Activated CD8-positive, alpha-beta memory T cell treated with anti-CD3 and anti-CD28 coated beads for 36 hours (primary cell): ENCODE results near the gene ENTREP3. TPM values are rescaled to one million over a fixed set of nuclear protein-coding genes. Genes with fewer than 3 reads are reported as not detected.
"Not testable (repeated sequence)": the region's sequence is repeated elsewhere in the genome, so short reads cannot be mapped to it uniquely, and the experiment has no call there.

Experiments
- CTCF ChIA-PET: fragments of 350-600 bp; sonication (Branson Sonifier 250); formaldehyde crosslinking; loops from one replicate; lab custom pipeline; 2021; ENCODE audit warnings: antibody characterized with exemption; lab: Charles Lee
- POLR2A ChIA-PET: fragments of 350-600 bp; sonication (Branson Sonifier 250); formaldehyde crosslinking; loops from one replicate; lab custom pipeline; 2021; ENCODE audit warnings: antibody characterized with exemption; lab: Charles Lee
- total RNA-seq, 2 experiments: library from RNA; stranded (reverse); gene quantifications; one replicate each; pipeline ENCODE4 v1.2.3, GENCODE V29; 2021

Gene ENTREP3
- total RNA-seq, 2 experiments from 2014 or later = 47.2 to 50.7 TPM

DNA sequence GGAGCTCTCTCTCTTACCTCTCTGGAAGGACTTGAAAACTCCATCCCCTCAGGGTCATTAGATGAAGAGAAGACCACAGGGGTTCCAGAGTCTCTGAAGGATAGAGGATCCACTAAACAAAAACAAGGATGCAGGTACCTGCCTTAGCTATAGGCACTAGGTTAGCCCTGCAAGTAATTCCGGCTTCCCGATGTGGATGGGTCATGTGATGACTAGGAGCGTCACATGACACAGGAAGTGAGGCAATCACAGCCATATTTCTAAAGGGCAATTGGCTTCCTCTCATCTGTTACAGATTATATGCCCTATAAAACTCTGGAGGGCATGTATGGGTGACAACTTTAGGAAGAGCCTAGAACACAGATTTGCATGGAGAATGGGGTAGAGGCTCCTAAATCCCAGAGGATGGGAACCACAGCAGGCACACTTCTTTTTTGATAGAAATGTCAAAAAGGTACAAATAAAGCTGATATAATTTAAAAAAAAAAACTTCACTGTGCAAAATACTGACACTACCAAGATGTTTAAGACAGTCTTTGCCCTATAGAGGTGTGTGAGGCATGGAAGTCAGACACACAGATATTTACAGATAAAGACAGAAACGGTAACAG, 14.1 kb downstream of the ENTREP3 start:
- POLR2A ChIA-PET = interaction anchor here (0.6 to 1.5 kb wide), 2 partner anchors 14 to 21 kb away, joined by 3 to 4 read pairs; partner anchors contain the start of gene SCAMP3
- CTCF ChIA-PET = interaction anchor here (0.6 to 3.2 kb wide), 5 partner anchors 10 to 112 kb away, joined by 3 to 18 read pairs (median 5); partner anchors contain the start of gene KRTCAP2

DNA sequence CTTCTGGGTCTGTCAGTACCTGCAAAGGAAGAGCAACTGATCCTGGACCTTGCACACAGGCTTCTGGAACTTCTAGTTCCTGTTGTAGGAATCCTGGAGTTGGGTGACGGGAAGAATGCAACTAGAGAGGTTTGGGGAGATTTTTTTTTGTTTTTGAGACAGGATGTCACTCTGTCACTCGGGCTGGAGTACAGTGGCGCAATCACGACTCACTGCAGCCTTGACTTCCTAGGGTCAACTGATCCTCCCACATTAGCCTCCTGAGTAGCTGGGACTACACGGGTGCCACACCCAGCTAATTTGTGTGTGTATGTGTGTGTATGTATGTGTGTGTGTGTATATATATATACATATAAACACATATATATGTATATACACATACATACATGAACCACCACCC, 18.8 kb downstream of the ENTREP3 start:
- CTCF ChIA-PET = interaction anchor here (0.9 kb wide), 1 partner anchor 15 kb away, joined by 3 read pairs; no protein-coding TSS in a partner anchor
- POLR2A ChIA-PET = no interaction called here

GRCh38 chr1:155235375-155235774, 19.9 kb downstream of the ENTREP3 start:
- CTCF ChIA-PET, POLR2A ChIA-PET: not testable (repeated sequence)

DNA sequence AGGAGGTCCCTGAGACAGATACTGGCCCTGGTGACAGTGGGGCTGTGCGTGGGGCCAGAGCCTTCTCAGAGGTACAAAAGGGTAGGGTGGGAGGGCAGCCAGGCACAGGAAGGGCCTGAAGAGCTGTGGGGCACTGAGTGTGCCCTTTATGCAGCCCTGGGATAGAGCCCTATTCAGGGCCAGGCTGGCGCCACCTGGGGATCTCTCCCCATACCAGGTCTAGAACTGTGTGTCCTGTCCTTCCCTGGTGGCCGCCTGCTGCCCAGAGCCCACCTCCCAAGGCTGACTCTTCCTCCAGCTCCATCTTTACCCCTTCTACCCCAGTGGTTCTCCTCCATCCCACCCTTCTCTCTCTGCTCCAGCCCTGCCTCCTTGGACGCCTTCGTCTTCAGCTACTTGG, 21.8 kb downstream of the ENTREP3 start:
- CTCF ChIA-PET, POLR2A ChIA-PET: not testable (repeated sequence)

- POLR2A ChIA-PET, CTCF ChIA-PET: not testable (repeated sequence)
Measured at GRCh38 chr1:155232001-155232978, 23.0 kb downstream of the ENTREP3 start.

DNA sequence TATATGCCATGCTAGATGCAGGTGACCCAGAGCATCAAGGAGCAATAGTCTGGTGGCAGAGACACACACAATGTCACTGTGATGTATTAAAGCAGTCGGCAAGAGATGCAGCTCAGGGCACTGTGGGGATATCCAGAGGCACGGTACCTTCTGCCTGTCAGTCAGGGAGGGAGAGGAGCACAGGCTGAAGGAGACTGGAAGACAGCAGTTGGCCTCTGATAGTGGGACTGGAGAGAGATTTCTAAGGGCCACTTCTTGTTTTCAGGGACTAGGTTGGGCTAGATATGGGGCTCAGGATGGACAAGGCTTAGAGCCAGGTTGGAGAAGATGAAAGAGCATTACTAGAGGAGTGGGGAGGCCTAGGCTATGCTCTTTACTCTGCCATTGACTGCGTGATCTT, 24.0 kb downstream of the ENTREP3 start:
- CTCF ChIA-PET, POLR2A ChIA-PET: not testable (repeated sequence)

GRCh38 chr1:155228096-155228427, 27.2 kb downstream of the ENTREP3 start:
- CTCF ChIA-PET = interaction anchor here (0.8 to 2.2 kb wide), 7 partner anchors 15 to 142 kb away, joined by 3 to 9 read pairs (median 4); partner anchors contain the start of genes KRTCAP2, MTX1 and THBS3
- POLR2A ChIA-PET = interaction anchor here (2.4 to 2.9 kb wide), 2 partner anchors 16 to 34 kb away, joined by 8 to 9 read pairs; no protein-coding TSS in a partner anchor

DNA sequence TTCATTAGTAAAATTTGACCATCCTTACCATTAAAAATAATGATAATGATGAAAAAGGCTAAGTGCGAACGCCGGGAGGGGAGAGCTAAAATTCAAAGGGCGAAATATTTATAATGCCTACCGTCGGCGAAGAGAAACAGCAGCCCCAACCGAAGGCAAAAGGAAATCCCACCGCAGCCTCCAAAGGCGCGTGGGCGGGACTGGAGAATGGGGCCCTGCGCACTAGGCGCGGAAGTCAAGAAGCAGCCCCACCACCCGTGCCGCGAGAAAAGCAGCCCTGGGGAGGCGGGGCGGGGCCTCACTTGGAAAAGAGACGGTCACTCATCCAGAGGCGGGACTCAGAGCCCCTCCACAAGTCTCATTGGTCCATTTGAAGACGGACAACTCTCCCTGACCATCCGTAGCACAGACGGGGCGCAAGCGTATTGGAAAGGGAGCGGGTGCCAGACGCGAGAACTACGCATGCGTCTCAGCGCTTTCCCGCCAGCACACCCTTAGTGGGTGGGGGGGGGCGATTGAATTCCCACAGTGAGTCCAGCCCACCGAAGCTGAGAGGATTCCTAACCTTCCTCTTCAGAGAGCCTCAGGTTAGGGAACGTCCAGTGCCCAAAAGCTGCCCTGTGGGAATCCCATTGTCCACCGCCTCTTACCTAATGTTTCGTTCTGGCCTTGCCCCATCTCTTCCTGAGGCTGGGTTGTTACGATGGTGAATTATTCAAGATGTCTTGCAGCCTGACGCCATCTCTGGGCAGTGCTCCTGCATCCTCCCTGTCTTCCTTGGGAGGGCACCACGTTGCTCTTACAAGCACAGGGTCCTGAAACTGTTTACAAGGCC, 27.8 kb downstream of the ENTREP3 start:
- ChIA-PET CTCF (interaction anchor here (1.0 to 2.2 kb wide), 10 partner anchors 13 to 142 kb away, joined by 3 to 10 read pairs (median 5); partner anchors contain the start of genes KRTCAP2, MTX1 and THBS3), POLR2A (interaction anchor here (0.7 to 2.9 kb wide), 4 partner anchors 14 to 33 kb away, joined by 3 to 9 read pairs (median 6); partner anchors contain the start of gene MTX1)

GRCh38 chr1:155226910-155227260, 28.4 kb downstream of the ENTREP3 start:
- ChIA-PET CTCF (interaction anchor here (1.0 to 2.2 kb wide), 9 partner anchors 14 to 141 kb away, joined by 3 to 10 read pairs (median 5); partner anchors contain the start of genes KRTCAP2, MTX1 and THBS3), POLR2A (interaction anchor here (0.7 to 2.9 kb wide), 4 partner anchors 14 to 33 kb away, joined by 3 to 9 read pairs (median 6); partner anchors contain the start of gene MTX1)

- ChIA-PET CTCF (interaction anchor here (0.7 to 2.2 kb wide), 10 partner anchors 14 to 141 kb away, joined by 3 to 10 read pairs (median 5); partner anchors contain the start of genes KRTCAP2, MTX1 and THBS3), POLR2A (interaction anchor here (0.7 to 2.9 kb wide), 4 partner anchors 15 to 32 kb away, joined by 3 to 9 read pairs (median 6); partner anchors contain the start of gene MTX1)
Measured at GRCh38 chr1:155226188-155226909, 28.9 kb downstream of the ENTREP3 start.

DNA sequence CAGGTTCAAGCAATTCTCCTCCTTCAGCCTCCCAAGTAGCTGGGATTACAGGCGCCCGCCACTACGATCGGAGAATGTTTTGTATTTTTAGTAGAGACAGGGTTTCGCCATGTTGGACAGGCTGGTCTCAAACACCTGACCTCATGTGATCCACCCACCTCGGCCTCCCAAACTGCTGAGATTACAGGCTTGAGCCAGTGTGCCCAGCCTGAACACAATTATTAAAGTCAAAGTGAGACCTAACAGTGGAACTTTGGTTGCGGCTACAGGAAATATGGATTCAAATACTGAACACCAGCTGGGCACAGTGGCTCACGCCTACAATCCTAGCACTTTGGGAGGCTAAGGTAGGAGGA, 29.9 kb downstream of the ENTREP3 start:
- CTCF ChIA-PET = interaction anchor here (0.7 to 1.3 kb wide), 7 partner anchors 16 to 134 kb away, joined by 3 to 10 read pairs (median 4); partner anchors contain the start of genes MTX1 and THBS3
- POLR2A ChIA-PET = not testable (repeated sequence)

GRCh38 chr1:155223047-155223446, 32.2 kb downstream of the ENTREP3 start:
- POLR2A ChIA-PET = no interaction called here

GRCh38 chr1:155220211-155220965, 34.9 kb downstream of the ENTREP3 start:
- CTCF ChIA-PET = interaction anchor here (2.6 kb wide), 1 partner anchor 13 kb away, joined by 8 read pairs; the partner anchor contains the start of genes MTX1 and THBS3
- POLR2A ChIA-PET = not testable (repeated sequence)

More at GRCh38 chr1:155223047-155223446, 32.2 kb downstream of the ENTREP3 start:
- CTCF ChIA-PET = no interaction called here

DNA sequence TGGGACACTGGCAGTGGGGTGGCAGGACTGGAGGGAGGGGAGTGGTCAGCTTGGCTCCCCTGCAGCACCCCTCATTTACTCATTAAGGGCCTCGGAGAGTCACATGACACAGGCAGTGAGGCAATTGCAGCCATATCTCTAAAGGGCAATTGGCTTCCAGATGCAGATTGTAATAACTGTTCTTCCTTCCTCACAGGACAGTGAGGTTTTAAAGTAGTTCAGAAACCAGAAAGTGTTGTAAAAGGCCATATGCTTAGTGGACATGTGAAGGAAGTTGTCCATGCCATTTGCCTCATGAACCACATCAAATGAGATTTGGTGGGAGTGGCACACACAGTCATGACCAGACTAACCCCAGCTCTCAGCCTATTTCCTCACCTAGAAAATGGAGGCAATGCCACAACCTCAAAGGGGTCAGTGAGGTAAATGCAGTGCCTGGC, 35.7 kb downstream of the ENTREP3 start:
- POLR2A ChIA-PET = no interaction called here
- CTCF ChIA-PET = interaction anchor here (2.6 kb wide), 1 partner anchor 12 kb away, joined by 8 read pairs; the partner anchor contains the start of genes MTX1 and THBS3

DNA sequence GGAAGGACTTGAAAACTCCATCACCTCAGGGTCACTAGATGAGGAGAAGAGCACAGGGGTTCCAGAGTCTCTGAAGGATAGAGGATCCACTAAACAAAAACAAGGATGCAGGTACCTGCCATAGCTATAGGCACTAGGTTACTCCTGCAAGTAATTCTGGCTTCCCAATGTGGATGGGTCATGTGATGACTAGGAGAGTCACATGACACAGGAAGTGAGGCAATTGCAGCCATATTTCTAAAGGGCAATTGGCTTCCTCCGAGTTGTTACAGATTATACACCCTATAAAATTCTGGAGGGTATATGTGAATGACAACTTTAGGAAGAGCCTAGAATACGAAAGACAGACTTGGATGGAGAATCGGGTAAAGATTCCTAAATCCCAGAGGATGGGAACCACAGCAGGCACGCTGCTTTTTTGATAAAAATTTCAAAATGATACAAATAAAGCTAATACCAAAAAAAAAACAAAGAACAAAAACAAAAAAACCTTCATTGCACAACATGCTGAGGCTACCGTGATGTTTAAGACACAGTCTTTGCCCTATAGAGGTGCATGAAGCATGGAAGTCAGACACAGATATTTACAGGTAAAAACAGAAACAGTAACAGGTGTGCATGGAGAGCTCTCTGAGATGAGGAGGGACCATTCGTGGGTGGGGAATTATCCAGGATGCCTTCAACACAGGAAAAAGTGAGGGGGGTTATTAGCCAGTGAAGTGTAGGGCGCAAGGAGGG, 36.3 kb downstream of the ENTREP3 start:
- ChIA-PET POLR2A (no interaction called here), CTCF (interaction anchor here (1.2 to 2.6 kb wide), 3 partner anchors 12 to 32 kb away, joined by 3 to 8 read pairs (median 5); partner anchors contain the start of genes MTX1 and THBS3)

DNA sequence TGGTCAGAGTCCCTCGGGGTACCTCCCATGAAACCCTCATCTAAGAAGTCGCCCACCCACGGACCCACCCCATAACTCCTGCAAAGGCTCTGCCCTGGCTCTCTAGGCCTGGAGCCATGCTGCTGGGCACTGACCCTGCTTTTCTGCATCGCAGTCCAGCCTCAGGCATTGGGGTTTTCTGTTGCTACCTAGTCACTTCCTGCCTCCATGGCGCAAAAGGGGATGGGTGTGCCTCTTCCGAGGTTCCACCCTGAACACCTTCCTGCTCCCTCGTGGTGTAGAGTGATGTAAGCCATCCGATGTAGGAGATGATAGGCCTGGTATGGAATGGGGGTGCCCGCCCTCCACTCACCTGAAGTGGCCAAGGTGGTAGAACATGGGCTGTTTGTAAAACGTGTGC, 40.6 kb downstream of the ENTREP3 start:
- POLR2A ChIA-PET, CTCF ChIA-PET: not testable (repeated sequence)
